Coronary artery (tissue), 2 donors: ENCODE results near the gene BTBD9.

ENCODE experiments used
- DNase-seq: peaks from one replicate; pipeline ENCODE4 v3.0.0-alpha.2; 2017; ENCODE audit warnings: low spot score
- H3K27ac ChIP-seq, 2 donors: fragments of 200-600 bp; sonication (generic); one replicate each; pipeline ENCODE4 v1.5.1; 2016 to 2019
- H3K4me3 ChIP-seq: fragments of 200-600 bp; sonication (generic); 2 replicates; pipeline ENCODE4 v1.5.1; 2016; ENCODE audit warnings: mild to moderate bottlenecking, moderate library complexity
- TF ChIP-seq, protein P1 (sequence below): fragments of 200-600 bp; sonication (generic); IDR thresholded peaks from one replicate; pipeline ENCODE4 v1.5.1; 2019; ENCODE audit warnings: antibody characterized with exemption

Gene BTBD9

DNA sequence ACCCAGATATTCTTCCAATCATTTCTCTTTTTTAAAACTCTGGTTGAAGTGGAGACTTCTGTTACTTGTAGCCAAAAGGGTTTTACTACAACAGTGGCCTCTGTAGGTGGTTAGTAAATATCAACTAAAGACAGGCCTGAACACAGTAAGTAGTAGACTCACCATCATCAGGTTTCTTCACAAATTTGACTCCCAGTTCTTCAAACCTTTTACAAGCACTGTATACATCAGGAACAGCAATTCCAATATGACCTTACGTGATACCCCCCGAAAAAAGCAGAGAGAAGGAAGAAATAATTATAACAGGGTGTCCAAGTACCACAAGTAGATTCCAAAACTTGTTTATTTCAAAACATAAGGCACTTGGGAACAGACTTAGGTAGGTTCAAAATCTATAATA, 42.1 kb upstream of the BTBD9 start:
- DNase-seq: no peak
- TF ChIP-seq, protein P1, sequence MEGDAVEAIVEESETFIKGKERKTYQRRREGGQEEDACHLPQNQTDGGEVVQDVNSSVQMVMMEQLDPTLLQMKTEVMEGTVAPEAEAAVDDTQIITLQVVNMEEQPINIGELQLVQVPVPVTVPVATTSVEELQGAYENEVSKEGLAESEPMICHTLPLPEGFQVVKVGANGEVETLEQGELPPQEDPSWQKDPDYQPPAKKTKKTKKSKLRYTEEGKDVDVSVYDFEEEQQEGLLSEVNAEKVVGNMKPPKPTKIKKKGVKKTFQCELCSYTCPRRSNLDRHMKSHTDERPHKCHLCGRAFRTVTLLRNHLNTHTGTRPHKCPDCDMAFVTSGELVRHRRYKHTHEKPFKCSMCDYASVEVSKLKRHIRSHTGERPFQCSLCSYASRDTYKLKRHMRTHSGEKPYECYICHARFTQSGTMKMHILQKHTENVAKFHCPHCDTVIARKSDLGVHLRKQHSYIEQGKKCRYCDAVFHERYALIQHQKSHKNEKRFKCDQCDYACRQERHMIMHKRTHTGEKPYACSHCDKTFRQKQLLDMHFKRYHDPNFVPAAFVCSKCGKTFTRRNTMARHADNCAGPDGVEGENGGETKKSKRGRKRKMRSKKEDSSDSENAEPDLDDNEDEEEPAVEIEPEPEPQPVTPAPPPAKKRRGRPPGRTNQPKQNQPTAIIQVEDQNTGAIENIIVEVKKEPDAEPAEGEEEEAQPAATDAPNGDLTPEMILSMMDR: no peak
- H3K27ac ChIP-seq: no peak overlapping the region
- H3K4me3 ChIP-seq: no peak overlapping the region

DNA sequence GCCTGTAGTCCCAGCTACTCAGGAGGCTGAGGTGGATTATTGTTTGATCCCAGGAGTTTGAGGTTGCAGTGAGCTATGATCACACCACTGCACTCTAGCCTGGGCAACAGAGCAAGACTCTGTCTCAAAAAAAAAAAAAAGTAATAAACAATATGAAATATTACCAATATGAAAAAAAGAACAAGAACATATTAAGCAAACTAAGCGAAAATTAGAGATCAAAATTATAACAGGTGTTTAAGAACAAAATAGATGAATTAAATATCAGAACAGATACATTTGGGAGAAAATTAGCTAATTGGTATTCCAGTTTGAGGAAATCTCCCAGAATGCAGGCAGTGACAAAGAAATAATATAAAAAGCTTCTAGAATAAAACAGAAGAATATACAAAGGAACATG, 39.9 kb upstream of the BTBD9 start:
- Histone ChIP-seq H3K4me3 (no peak overlapping the region), H3K27ac (no peak overlapping the region)
- DNase-seq: no peak
- TF ChIP-seq, protein P1: no peak

DNA sequence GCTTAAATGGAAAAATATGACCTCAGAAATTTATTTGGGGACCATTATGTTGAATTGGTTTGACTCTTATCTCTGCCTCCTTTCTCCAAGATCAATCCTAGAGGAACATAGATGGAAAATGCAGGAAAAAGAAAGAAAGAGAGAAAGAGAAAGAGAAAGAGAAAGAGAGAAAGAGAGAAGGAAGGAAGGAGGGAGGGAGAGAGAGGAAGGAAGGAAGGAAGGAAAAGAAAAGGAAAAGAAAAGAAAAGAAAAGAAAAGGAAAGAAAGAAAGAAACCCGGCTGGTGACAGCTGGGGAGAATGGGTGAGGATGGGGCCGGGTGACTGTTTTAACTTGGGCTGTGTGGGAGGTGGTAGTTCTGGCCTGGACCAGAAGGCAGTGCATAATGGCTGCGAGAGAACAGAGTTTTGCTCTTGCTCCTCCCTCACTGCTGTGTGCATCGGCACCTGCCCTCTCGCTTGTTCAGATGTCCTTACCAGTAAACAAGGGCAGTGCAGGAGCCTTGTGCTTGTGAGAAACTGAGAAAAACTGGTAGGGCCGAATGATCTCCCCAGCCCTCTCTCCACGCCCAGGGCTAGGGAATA, 38.5 kb upstream of the BTBD9 start:
- H3K27ac ChIP-seq: no peak overlapping the region
- no peak for DNase-seq
- no peak overlapping the region for H3K4me3 ChIP-seq
- TF ChIP-seq, protein P1: no peak

DNA sequence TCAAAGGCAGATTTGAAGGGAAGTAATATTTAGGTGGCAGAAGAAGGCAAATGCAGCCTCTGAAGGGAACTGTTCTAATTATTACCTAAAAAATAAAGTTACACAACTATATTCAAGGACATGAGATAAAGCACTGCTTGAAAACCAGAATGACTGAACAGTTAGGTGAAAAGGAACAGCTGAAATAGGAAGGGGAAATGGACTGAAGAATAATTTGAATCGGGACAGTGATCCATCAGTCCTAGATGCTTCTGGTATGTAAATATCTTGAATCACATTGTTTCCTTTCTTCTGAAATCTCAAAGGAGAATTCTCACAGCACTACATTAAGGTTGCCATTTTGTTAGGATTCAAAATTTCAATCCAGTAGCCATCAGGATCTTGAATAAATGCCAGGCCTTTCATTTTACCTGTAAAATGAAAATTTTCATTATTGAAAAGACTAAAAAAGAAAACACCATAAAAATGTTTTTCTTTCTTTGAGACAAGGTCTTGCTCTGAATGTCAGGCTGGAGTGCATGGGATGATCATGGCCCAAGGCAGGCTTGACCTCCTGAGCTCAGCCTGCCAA, 37.3 kb upstream of the BTBD9 start:
- Histone ChIP-seq H3K4me3 (no peak overlapping the region), H3K27ac (no peak overlapping the region)
- no peak for DNase-seq
- TF ChIP-seq, protein P1: no peak

DNA sequence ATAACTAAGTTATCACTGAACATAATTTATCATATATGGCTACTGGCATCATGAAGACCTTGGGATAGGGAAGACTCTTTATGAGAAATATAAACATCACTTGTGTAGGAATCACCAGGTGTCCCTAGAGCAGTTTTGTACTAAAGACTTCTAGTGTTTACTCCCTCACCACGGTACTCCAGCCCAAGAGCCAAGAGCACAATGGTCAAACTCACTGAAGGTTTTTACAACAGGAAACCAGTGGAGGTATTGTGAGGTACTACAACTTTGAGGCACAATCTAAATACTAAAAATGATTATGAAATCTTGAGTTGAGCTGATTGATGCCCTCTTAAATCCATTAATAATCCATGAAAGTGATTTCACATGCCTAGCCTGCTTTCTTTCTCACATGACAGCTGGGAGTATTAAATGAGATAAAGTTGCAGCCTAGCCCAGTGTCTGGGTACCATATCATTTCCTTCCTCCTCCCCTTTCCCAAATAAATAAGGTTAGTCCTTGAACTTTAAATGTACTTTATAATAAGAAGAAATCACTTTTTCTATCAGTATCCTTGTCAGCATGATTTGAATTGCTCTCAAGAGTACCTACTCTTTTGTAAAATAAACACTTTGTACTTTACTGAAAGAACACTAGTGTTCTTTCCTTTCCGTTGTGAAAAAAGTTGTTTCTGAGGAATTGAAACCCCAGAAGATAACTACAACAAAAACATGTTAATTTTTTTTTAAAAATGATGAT, 36.7 kb upstream of the BTBD9 start:
- TF ChIP-seq, protein P1: no peak
- DNase-seq: no peak
- Histone ChIP-seq H3K4me3 (no peak overlapping the region), H3K27ac (no peak overlapping the region)

DNA sequence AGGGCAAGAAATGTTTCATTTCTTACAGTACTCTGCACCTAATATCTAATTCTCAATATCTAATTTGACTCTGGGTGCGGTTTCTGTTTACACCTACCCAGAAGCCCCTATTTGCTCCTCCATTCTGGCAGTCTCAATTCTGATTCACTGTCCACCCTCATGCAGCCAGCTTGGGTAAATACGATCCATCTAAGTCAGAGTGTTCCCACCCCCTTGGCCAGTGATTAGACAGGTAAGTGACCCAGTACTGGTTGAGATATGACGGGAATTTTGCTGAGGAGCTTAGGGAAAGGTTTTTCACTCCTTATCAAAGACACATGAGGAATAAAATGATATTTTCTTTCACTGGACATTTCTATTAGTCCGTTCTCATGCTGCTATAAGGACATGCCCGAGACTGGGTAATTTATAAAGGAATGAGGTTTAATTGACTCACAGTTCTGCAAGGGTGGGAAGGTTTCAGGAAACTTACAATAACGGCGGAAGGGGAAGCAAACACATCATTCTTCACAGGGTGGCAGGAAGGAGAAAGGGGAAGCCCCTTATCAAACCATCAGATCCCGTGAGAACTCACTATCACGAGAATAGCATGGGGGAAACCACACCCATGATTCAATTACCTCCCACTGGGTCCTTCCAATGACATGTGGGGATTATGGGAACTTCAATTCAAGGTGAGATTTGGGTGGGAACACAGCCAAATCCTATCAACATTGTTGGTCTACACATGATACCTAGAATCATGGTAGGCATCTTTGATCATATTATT, 33.9 kb upstream of the BTBD9 start:
- Histone ChIP-seq H3K27ac (no peak overlapping the region), H3K4me3 (no peak overlapping the region)
- TF ChIP-seq, protein P1: no peak
- no peak for DNase-seq
